ENCODE data around the gene ASPSCR1. TPM values are rescaled to one million over a fixed set of nuclear protein-coding genes. Genes with fewer than 3 reads are reported as not detected.

The ASPSCR1 gene
- total and polyA plus RNA-seq, 2 of the 13 experiments (the other 11 are each of a cell fraction or from before 2014, with no cell fraction given): 274 to 314 TPM

DNA sequence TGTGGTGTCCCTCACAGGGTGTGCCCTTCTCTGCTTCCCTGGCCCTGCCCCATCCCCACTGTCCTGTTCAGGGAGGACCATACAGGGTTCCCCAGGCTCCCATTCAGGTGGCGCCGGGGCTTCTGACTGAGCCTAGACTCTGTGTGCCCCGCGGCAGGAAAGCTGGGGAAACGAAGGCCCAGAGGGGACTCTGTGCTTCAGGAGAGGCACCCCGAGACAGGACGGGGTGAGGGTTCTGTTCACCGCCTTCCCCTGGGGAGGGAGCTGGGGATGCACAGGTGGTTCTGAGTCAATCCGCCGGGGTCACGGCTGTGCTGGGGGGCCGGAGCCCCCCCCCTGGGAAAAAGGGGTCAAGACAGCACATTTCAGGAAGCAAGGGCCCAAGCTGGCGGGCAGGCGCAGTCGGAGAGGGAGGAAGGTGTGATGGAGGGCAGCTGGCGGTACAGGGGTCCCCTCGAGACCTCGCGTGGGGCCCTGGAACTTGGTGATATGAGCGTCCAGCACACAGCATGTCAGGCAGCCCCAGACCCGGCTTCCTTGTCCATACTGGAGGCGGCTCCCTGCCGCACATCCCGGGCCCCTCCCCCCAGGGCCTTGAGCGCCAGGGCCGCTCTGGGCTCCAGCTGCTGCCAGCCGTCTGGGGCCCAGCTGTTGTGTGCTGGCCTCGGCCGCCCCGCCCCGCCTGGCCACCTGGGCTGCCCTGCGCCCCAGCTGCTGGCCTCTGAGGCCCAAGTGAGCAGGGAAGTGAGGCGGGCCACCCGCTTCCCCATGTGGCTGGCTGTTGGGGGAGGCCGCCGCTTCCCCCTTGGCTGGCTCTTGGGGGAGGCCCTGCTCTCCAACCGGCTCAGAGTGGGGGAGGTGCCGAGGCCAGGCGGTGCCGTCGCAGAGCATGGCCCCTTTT lies 10.8 kb upstream of the ASPSCR1 start (continued):
- TF ChIP-seq, protein P1, sequence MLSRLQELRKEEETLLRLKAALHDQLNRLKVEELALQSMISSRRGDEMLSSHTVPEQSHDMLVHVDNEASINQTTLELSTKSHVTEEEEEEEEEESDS (CRISPR knock-in tag; IDR thresholded peaks at IDR 0.05; ENCODE audit: borderline replicate concordance): no peak
- TF ChIP-seq BORCS8-MEF2B (CRISPR knock-in tag; IDR thresholded peaks at IDR 0.05) (peak; percentile 92), ZNF432 (CRISPR knock-in tag; IDR thresholded peaks at IDR 0.05; ENCODE audit: borderline replicate concordance) (no peak), ZZZ3 (CRISPR knock-in tag; IDR thresholded peaks at IDR 0.05; ENCODE audit: borderline replicate concordance) (peak; percentile 86), RXRB (CRISPR knock-in tag; IDR thresholded peaks at IDR 0.05; ENCODE audit: borderline replicate concordance) (peak; percentile 92), ZEB1 (IDR thresholded peaks at IDR 0.05; ENCODE audit: insufficient replicate concordance, low read depth) (no peak), ZNF121 (CRISPR knock-in tag; IDR thresholded peaks at IDR 0.05) (peak; percentile 92), ZNF296 (CRISPR knock-in tag; conservative IDR thresholded peaks at IDR 0.05) (peak; percentile 99), ZNF430 (CRISPR knock-in tag; IDR thresholded peaks at IDR 0.05) (no peak), TARDBP (CRISPR knock-in tag; IDR thresholded peaks at IDR 0.05) (peak; percentile 93), MED8 (CRISPR knock-in tag; IDR thresholded peaks at IDR 0.05; ENCODE audit: insufficient replicate concordance) (peak; percentile 95), ZNF644 (CRISPR knock-in tag; IDR thresholded peaks at IDR 0.05; ENCODE audit: low read depth) (peak; percentile 45; the same call in 1 of the 2 replicates), NR2C2 (CRISPR knock-in tag; IDR thresholded peaks at IDR 0.05; ENCODE audit: borderline replicate concordance) (peak; percentile 64; the same call in 1 of the 2 replicates), CBFB (CRISPR knock-in tag; IDR thresholded peaks at IDR 0.05) (peak; percentile 94), ATF7-NPFF (CRISPR knock-in tag; IDR thresholded peaks at IDR 0.05; ENCODE audit: low read depth) (peak; percentile 91), KDM4B (CRISPR knock-in tag; IDR thresholded peaks at IDR 0.05) (no peak; the same call in 1 of the 2 replicates), ZNF720 (CRISPR knock-in tag; IDR thresholded peaks at IDR 0.05) (no peak)
- TF ChIP-seq, protein P2, sequence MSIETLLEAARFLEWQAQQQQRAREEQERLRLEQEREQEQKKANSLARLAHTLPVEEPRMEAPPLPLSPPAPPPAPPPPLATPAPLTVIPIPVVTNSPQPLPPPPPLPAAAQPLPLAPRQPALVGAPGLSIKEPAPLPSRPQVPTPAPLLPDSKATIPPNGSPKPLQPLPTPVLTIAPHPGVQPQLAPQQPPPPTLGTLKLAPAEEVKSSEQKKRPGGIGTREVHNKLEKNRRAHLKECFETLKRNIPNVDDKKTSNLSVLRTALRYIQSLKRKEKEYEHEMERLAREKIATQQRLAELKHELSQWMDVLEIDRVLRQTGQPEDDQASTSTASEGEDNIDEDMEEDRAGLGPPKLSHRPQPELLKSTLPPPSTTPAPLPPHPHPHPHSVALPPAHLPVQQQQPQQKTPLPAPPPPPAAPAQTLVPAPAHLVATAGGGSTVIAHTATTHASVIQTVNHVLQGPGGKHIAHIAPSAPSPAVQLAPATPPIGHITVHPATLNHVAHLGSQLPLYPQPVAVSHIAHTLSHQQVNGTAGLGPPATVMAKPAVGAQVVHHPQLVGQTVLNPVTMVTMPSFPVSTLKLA (IDR thresholded peaks at IDR 0.05): no peak
- TF ChIP-seq, protein P3, sequence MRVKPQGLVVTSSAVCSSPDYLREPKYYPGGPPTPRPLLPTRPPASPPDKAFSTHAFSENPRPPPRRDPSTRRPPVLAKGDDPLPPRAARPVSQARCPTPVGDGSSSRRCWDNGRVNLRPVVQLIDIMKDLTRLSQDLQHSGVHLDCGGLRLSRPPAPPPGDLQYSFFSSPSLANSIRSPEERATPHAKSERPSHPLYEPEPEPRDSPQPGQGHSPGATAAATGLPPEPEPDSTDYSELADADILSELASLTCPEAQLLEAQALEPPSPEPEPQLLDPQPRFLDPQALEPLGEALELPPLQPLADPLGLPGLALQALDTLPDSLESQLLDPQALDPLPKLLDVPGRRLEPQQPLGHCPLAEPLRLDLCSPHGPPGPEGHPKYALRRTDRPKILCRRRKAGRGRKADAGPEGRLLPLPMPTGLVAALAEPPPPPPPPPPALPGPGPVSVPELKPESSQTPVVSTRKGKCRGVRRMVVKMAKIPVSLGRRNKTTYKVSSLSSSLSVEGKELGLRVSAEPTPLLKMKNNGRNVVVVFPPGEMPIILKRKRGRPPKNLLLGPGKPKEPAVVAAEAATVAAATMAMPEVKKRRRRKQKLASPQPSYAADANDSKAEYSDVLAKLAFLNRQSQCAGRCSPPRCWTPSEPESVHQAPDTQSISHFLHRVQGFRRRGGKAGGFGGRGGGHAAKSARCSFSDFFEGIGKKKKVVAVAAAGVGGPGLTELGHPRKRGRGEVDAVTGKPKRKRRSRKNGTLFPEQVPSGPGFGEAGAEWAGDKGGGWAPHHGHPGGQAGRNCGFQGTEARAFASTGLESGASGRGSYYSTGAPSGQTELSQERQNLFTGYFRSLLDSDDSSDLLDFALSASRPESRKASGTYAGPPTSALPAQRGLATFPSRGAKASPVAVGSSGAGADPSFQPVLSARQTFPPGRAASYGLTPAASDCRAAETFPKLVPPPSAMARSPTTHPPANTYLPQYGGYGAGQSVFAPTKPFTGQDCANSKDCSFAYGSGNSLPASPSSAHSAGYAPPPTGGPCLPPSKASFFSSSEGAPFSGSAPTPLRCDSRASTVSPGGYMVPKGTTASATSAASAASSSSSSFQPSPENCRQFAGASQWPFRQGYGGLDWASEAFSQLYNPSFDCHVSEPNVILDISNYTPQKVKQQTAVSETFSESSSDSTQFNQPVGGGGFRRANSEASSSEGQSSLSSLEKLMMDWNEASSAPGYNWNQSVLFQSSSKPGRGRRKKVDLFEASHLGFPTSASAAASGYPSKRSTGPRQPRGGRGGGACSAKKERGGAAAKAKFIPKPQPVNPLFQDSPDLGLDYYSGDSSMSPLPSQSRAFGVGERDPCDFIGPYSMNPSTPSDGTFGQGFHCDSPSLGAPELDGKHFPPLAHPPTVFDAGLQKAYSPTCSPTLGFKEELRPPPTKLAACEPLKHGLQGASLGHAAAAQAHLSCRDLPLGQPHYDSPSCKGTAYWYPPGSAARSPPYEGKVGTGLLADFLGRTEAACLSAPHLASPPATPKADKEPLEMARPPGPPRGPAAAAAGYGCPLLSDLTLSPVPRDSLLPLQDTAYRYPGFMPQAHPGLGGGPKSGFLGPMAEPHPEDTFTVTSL (CRISPR knock-in tag; IDR thresholded peaks at IDR 0.05; ENCODE audit: borderline replicate concordance): peak; percentile 58; the same call in 1 of the 2 replicates
- TF ChIP-seq, protein P4, sequence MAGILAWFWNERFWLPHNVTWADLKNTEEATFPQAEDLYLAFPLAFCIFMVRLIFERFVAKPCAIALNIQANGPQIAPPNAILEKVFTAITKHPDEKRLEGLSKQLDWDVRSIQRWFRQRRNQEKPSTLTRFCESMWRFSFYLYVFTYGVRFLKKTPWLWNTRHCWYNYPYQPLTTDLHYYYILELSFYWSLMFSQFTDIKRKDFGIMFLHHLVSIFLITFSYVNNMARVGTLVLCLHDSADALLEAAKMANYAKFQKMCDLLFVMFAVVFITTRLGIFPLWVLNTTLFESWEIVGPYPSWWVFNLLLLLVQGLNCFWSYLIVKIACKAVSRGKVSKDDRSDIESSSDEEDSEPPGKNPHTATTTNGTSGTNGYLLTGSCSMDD (CRISPR knock-in tag; IDR thresholded peaks at IDR 0.05): no peak
- TF ChIP-seq, protein P5, sequence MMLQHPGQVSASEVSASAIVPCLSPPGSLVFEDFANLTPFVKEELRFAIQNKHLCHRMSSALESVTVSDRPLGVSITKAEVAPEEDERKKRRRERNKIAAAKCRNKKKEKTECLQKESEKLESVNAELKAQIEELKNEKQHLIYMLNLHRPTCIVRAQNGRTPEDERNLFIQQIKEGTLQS (CRISPR knock-in tag; IDR thresholded peaks at IDR 0.05): peak; percentile 69; the same call in 1 of the 2 replicates
